ENCODE data around the gene TDP1.
"Not testable (repeated sequence)": the region's sequence is repeated elsewhere in the genome, so short reads cannot be mapped to it uniquely, and the experiment has no call there.

Gene TDP1

DNA sequence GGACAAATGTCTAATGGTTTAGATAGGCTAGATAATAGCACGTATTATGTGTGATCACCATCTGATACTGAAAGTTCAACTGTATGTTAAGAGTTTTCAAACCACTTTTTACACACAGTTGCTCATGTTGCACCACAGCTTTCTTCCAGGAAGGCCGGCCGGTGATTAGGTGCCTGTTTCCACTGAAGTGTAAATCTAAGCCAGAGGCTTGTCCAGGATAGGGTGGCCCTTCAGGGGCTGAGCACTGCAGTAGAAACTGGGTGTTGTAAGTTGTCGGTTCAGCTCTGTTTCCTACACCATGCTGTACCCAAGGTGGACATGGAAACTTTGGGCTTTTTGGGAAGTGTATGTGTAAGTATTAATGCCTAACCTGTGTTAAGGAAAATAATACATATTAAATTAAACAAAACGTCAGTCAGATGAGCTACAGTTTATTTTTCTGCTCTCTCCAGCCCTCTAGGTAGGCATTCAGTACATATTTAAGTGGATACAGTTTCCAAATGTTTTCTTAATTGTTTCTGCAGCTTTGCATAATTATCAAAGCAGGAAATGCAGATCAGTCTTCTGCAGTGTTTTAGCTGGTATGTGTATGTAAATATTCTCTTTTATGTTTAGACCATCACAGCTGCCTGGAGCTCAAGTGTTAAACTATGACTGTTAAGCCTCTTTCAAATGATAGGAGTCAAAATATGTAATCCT is 30.9 kb downstream of the TDP1 start:
- no peak overlapping the region for H3K4me3 ChIP-seq (ENCODE audit: low read depth, low read length)
- DNase-seq (ENCODE audit: low read depth): no peak

DNA sequence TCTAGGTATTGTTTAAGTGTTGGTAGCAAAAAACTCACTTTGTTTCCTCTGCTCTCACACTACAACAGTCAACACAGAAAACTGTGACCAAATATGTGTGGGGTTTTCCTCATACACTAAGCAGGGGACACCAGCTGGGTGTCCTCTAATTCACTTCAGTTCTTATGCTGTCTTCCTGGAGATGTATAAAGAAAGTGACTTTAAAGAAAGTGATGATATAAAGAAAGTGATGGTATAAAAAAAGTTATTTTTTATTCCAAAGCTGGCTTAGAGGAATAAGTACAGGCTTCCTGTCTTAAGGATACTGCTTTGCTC is 31.4 kb downstream of the TDP1 start:
- no peak overlapping the region for H3K4me3 ChIP-seq (ENCODE audit: low read depth, low read length)
- no peak for DNase-seq (ENCODE audit: low read depth)

DNA sequence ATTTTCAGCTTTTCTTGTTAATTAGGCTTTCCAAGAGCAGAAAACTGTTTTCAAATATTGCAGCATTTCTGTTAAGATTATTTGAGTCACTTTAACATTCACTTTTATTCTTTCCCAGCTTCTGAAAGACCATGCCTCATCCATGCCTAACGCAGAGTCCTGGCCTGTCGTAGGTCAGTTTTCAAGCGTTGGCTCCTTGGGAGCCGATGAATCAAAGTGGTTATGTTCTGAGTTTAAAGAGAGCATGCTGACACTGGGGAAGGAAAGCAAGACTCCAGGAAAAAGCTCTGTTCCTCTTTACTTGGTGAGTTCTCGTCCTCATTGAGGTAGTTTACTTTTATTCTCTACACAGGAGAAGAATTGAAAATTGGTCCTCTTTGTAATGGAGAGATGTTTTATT is 33.1 kb downstream of the TDP1 start:
- H3K4me3 ChIP-seq (ENCODE audit: low read depth, low read length): no peak overlapping the region
- DNase-seq (ENCODE audit: low read depth): no peak

DNA sequence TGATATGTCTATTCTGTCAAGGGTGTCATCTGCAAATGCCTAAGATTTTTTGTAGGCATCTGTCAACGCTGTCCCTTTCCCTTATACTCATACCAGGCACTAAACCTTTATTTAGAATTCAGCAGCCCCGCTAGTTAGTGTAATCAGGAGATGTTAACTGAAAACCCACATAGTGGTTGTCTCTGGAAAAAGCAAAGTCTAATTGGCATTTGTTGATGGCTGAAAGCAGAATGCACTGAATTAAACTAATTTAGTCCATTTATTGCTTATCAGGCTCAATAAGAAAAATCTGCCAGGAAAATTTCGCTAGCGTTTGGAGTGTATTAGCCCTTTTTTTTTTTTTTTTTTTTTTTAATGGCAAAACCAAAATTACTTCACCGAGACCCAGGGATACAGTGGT is 34.5 kb downstream of the TDP1 start:
- no peak overlapping the region for H3K4me3 ChIP-seq (ENCODE audit: low read depth, low read length)
- no peak for DNase-seq (ENCODE audit: low read depth)

- H3K4me3 ChIP-seq (ENCODE audit: low read depth, low read length): no peak overlapping the region
- DNase-seq (ENCODE audit: low read depth): no peak
These were observed 35.0 kb downstream of the TDP1 start for GRCh38 chr14:89990623-89991275.

- DNase-seq (ENCODE audit: low read depth): no peak
- no peak overlapping the region for H3K4me3 ChIP-seq (ENCODE audit: low read depth, low read length)
These were observed 36.5 kb downstream of the TDP1 start for GRCh38 chr14:89992273-89992672.

GRCh38 chr14:89996963-89997362 is 41.2 kb downstream of the TDP1 start:
- no peak overlapping the region for H3K4me3 ChIP-seq (ENCODE audit: low read depth, low read length)
- no peak for DNase-seq (ENCODE audit: low read depth)

DNA sequence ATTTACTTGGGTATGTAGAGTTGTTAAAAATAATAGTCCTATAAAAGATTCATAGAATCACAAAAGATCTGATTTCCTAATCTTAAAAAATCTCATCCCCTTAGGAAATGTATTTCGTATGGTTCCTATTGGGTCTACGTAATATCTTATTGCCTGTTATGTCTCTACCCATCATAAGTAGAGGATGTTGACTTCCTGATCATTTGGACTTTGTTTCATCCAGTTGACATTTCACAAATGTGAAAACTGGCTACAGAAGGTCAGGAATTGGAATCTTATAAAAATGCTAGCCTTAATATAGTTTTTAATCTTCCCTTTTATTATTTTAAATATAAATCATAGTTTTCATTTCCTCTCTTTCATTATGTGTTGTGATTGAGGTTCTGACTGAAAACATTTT is 45.2 kb downstream of the TDP1 start:
- no peak for DNase-seq (ENCODE audit: low read depth)
- no peak overlapping the region for H3K4me3 ChIP-seq (ENCODE audit: low read depth, low read length)

GRCh38 chr14:90003526-90004307 is 48.0 kb downstream of the TDP1 start:
- DNase-seq (ENCODE audit: low read depth): no peak
- H3K4me3 ChIP-seq (ENCODE audit: low read depth, low read length): no peak overlapping the region

DNA sequence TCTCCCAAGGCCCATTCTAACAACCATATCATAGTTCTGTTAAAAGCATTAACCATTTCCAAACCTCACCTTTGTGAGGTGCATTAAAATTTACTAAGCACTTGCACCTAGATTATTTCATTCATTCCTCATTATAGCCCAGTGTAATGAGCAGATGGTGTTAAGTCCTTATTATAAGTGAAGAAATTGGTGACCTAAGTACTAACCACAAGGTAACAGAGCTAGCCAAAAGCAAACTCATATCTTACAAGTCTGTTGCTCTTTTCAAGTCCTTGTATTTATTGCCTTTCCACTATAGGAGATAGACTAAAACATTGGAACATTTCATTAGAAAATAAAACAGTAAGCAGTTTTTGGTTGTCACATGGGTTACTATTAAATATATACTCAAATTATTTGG is 49.7 kb downstream of the TDP1 start:
- no peak overlapping the region for H3K4me3 ChIP-seq (ENCODE audit: low read depth, low read length)
- DNase-seq (ENCODE audit: low read depth): no peak

DNA sequence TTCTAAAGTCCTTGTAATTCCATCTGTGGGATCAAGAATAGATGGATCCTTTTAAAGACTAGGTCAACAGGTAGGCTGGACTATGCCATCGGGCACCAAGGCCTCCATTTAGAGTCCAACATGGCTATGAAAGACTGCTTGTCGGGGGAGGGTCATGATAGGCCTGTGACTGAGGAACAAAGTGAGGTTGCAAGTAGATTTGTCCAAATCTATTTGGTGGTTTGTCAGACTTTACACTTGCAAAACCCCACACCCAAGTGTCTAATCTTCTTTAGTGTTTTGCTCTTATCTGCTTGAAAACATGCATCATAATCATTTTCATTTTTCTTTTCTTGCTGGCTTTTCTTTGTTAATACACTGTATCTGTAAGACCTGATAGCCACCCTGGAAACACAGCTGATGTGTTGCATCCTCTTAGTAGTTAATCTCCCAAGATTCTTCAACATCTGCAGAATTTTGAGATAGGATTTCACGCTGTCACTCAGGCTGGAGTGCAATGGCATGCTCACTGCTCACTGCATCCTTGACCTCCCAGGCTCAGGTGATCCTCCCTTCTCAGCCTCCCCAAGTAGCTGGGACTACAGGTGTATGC is 50.3 kb downstream of the TDP1 start:
- no peak for DNase-seq (ENCODE audit: low read depth)
- no peak overlapping the region for H3K4me3 ChIP-seq (ENCODE audit: low read depth, low read length)

DNA sequence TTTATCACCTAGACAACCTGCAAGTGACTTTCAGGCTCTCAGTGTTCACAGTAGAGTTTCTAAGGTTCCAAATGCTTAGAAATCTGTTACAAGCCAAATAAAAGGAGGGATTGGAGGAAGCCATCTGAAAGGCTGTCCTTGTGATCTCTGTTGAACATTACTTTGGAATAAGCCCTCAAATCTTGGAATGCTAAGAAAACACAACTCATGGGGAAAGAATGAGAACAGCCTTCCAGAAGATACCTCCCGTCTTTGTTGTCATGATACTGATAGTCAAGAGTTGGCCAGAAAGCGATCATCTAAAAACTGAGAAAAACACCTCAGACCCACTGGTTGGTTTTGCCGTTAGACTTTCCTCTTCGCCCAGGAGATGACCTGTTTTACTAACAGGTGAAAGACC is 61.6 kb downstream of the TDP1 start:
- no peak for DNase-seq (ENCODE audit: low read depth)

DNA sequence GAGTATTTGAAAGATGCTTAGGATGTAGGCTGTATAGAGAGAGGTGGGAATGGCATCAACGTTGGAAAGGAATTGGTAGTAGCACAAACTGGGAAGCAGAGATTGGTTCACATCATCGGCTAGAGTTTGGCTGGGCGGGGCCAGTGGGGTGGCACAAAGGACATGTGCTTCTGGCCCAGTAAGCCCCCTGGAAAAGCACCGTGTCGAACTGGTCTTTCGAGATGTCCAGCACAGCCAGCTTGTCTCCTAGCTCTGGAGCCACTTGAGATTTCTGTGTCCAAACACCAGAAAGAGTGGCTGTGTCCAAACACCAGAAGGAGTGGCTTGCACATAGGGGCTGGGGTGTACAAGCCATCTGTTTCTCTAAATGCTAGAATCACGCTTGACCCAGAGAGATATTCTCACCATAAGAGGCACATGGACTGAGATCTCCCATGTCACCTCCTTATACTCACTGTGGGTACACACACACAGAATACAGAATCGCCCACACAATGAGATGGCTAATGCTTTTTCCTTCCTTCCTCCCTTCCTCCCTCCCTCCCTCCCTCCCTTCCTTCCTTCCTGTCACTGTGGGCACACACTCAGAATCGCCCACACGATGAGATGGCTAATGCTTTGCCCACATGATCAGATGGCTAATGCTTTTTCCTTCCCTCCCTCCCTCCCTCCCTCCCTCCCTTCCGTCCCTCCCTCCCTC is 64.2 kb downstream of the TDP1 start:
- H3K4me3 ChIP-seq (ENCODE audit: low read depth, low read length): no peak overlapping the region
- DNase-seq (ENCODE audit: low read depth): no peak

More for the DNA sequence above, 61.6 kb downstream of the TDP1 start:
- no peak overlapping the region for H3K4me3 ChIP-seq (ENCODE audit: low read depth, low read length)

- DNase-seq (ENCODE audit: low read depth): no peak
- no peak overlapping the region for H3K4me3 ChIP-seq (ENCODE audit: low read depth, low read length)
These were observed 67.6 kb downstream of the TDP1 start for GRCh38 chr14:90023176-90023896.

GRCh38 chr14:90024910-90025309 is 69.2 kb downstream of the TDP1 start:
- no peak overlapping the region for H3K4me3 ChIP-seq (ENCODE audit: low read depth, low read length)
- no peak for DNase-seq (ENCODE audit: low read depth)

GRCh38 chr14:90026608-90027007 is 70.9 kb downstream of the TDP1 start:
- H3K4me3 ChIP-seq (ENCODE audit: low read depth, low read length); DNase-seq (ENCODE audit: low read depth): not testable (repeated sequence)

DNA sequence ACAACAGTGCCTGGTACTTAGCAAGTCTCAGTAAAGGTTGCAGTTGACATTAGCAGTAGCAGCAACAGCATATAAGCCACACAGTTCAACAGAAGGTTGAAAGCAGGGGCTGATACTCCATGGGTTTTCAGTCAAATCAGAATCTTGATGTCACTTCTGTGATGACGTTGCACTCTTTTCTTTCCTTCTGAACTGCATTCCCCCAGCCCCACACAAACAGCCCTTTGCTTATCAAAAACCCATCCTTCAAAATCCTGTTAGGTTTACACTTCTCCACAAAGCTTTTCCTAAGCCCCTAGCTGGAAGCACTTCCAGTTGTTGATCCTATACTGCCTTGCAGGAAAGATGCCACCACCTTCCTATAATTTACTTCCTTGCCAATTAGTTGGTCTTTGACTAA is 72.1 kb downstream of the TDP1 start:
- DNase-seq (ENCODE audit: low read depth): no peak

DNA sequence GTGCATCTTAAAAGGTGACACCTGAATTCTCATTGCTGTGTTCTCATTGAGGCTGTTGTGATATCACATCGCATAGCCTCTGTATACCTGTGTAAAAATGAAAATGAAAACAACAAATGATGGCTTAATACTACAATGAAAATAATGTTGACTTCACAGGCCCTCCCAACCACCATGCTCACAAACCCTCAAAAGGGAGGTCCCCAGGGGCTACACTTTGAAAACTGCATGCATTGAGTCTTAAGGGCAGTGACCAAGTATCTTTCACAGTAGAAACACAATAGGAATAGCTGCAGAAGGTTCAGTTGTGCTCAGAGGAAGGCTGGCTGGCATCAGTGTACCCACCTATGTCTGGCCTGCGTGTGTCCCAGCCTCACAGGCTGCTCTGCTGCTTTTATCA is 78.4 kb downstream of the TDP1 start:
- no peak overlapping the region for H3K4me3 ChIP-seq (ENCODE audit: low read depth, low read length)
- DNase-seq (ENCODE audit: low read depth): no peak

More for the DNA sequence above, 72.1 kb downstream of the TDP1 start:
- H3K4me3 ChIP-seq (ENCODE audit: low read depth, low read length): no peak overlapping the region

GRCh38 chr14:90034835-90035525 is 79.3 kb downstream of the TDP1 start:
- DNase-seq (ENCODE audit: low read depth): no peak
- no peak overlapping the region for H3K4me3 ChIP-seq (ENCODE audit: low read depth, low read length)

Data from skeletal muscle cell (primary cell).